ENCODE results near the gene CERT1.

Gene CERT1

GRCh38 chr5:75472973-75473372 is 38.5 kb downstream of the CERT1 start:
- DNase-seq (ENCODE audit: low read depth in 2 of 2) = no peak

GRCh38 chr5:75471193-75471592 is 40.2 kb downstream of the CERT1 start:
- no peak for DNase-seq (ENCODE audit: low read depth in 2 of 2)

DNA sequence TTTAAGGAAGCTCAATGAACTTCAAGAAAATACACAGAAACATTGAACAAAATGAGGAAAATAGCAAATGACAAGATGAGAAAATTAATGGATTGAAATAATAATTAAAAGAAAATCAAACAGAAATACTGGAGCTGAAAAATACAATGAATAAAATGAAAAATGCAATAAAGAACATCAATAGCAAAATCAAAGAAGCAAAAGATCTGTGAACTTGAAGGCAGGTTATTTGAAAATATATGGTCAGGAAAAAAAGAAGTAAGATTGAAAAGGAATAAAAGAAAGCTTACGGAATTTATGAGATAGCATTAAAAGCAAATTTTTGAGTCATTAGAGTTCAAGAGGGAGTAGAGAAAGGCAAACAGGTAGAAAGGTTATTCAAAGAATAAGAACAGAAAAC is 42.4 kb downstream of the CERT1 start:
- DNase-seq (ENCODE audit: low read depth in 2 of 2) = no peak

GRCh38 chr5:75468593-75468992 is 42.8 kb downstream of the CERT1 start:
- no peak for DNase-seq (ENCODE audit: low read depth in 2 of 2)

GRCh38 chr5:75466006-75466716 is 45.3 kb downstream of the CERT1 start:
- DNase-seq (ENCODE audit: low read depth in 2 of 2) = no peak

- DNase-seq (ENCODE audit: low read depth in 2 of 2) = no peak
Observed at GRCh38 chr5:75465480-75465879, 45.9 kb downstream of the CERT1 start.

DNA sequence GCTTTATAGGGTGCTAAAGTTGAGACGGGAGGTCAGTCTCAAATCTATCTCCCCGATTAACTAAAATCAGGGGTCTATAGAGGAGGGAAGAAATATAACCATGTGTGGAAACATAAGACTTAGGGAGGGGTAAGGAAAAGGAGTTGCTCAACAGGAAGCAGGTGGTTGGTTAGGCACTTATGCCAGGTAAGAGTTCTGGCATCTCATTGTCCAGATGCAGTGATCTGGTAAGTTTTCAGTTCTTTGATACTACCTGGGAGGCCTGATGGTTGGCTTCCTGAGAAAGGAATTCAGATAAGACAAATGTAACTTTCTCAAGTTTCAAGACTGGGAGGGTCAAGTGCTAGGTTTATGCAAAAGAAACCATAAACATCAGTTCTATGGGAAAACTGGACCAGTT is 47.7 kb downstream of the CERT1 start:
- DNase-seq (ENCODE audit: low read depth in 2 of 2) = no peak

GRCh38 chr5:75461679-75462078 is 49.8 kb downstream of the CERT1 start:
- no peak for DNase-seq (ENCODE audit: low read depth in 2 of 2)

DNA sequence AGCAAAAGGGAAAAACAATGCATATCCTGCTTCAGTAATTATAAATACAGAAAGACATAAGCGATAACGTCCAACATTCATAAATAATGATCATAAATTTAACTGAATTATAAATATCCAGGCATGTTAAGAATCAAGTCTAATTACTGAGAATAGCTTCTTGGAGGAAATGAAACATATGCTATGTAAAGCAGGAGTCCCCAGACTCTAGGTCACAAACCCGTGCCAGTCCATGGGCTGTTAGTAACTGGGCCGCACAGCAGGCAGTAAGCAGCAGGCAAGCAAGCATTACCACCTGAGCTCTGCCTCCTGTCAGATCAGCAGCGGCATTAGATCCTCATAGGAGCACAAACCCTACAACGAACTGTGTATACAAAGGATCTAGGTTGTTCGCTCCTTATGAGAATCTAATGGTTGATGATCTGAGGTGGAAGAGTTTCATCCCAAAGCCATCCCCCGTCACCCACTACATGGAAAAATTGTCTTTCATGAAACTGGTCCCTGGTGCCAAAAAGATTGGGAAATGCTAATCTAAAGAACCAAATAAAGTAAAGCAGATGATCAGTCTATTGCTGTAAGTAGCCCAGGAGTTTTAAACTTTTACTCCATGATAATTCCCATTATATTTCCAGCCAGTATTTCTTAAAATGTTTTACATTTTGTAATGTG is 50.4 kb downstream of the CERT1 start:
- DNase-seq (ENCODE audit: low read depth in 2 of 2) = no peak

- DNase-seq (ENCODE audit: low read depth in 2 of 2) = no peak
Observed at GRCh38 chr5:75460532-75460931, 50.9 kb downstream of the CERT1 start.

GRCh38 chr5:75457691-75458090 is 53.7 kb downstream of the CERT1 start:
- no peak for DNase-seq (ENCODE audit: low read depth in 2 of 2)

GRCh38 chr5:75457161-75457560 is 54.3 kb downstream of the CERT1 start:
- no peak for DNase-seq (ENCODE audit: low read depth in 2 of 2)

DNA sequence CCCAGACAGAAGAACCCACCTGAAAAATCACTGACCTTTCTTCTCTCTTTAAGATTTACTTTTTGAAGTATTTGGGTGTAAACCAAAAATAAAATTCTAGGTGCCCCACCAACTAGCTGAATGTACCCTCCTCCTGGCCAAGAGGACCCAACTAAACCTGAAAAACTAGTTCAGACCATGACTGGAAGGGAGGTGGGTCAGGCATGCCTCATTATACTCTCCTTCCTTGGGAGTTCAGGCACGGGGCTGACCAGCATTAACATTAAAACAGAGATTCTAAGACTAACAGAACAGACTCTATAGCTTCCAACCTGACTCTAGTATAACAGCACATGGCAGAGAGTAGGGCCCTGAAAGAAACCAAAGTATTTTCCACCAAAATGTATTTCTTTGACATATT is 61.4 kb downstream of the CERT1 start:
- no peak for DNase-seq (ENCODE audit: low read depth in 2 of 2)

DNA sequence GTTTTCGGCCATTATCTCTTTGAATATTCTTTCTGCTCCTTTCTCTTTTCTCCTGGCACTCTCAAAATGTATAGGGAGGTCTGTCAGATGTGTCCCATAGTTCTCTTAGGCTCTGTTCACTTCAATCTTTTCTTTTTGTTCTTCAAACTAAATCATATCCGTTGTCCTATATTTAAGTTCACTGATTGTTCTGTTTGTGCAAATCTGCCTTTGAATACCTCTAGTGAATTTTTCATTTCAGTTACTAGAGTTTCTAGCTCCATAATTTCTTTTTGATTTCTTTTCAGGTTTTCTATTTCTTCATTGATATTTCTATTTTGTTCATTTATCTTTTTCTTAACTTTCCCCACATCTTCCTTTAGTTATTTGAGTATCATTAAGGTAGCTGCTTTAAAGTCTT is 65.4 kb downstream of the CERT1 start:
- DNase-seq (ENCODE audit: low read depth in 2 of 2) = no peak

GRCh38 chr5:75441560-75441959 is 69.9 kb downstream of the CERT1 start:
- DNase-seq (ENCODE audit: low read depth in 2 of 2) = no peak

GRCh38 chr5:75439276-75439675 is 72.2 kb downstream of the CERT1 start:
- DNase-seq (ENCODE audit: low read depth in 2 of 2) = no peak

GRCh38 chr5:75438722-75439121 is 72.7 kb downstream of the CERT1 start:
- no peak for DNase-seq (ENCODE audit: low read depth in 2 of 2)

DNA sequence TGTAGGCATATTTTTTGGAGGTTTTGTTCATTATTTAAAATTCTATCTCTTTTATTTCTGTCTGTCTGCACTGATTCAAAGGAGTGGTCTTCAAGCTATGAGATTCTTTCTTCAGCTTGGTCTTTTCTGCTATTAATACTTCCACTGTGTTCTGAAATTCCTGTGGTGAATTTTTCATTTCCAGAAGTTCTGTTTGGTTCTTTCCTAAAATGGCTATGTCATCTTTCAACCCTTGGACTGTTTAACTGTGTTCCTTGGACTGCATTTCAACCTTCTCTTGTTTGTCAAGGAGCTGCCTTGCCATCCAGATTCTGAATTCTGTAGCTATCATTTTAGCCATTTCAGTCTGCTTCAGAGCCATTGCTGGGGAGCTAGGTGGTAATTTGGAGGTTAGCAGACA is 76.3 kb downstream of the CERT1 start:
- no peak for DNase-seq (ENCODE audit: low read depth in 2 of 2)

DNA sequence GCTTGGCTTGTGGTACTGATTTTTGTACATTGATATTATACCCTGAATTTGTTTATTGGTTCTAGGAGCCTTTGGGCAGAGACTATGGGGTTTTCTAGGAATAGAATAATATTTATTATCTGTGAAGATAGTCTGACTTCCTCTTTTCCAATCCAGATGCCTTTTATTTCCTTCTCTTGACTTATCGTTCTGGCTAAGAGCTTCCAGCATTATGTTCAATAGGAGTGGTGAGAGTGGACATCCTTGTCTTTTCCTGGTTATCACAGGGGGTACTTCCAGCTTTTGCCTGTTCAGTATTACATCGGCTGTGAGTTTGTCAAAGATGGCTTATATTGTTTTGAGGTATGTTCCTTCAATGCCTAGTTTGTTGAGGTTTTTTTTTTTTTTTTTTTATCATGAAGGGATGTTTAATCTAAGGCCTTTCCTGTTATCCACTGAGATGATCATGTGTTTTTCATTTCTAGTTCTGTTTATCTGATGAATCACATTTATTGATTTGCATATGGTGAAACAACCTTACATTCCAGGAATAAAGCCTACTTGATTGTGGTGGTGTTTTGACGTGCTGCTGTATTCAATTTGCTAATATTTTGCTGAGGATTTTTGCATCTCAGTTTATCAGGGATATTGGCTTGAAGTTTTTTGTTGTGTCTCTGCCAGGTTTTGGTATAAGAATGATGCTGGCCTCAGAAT is 77.5 kb downstream of the CERT1 start:
- DNase-seq (ENCODE audit: low read depth in 2 of 2) = no peak

- no peak for DNase-seq (ENCODE audit: low read depth in 2 of 2)
Observed at GRCh38 chr5:75414241-75414640, 97.2 kb downstream of the CERT1 start.

DNA sequence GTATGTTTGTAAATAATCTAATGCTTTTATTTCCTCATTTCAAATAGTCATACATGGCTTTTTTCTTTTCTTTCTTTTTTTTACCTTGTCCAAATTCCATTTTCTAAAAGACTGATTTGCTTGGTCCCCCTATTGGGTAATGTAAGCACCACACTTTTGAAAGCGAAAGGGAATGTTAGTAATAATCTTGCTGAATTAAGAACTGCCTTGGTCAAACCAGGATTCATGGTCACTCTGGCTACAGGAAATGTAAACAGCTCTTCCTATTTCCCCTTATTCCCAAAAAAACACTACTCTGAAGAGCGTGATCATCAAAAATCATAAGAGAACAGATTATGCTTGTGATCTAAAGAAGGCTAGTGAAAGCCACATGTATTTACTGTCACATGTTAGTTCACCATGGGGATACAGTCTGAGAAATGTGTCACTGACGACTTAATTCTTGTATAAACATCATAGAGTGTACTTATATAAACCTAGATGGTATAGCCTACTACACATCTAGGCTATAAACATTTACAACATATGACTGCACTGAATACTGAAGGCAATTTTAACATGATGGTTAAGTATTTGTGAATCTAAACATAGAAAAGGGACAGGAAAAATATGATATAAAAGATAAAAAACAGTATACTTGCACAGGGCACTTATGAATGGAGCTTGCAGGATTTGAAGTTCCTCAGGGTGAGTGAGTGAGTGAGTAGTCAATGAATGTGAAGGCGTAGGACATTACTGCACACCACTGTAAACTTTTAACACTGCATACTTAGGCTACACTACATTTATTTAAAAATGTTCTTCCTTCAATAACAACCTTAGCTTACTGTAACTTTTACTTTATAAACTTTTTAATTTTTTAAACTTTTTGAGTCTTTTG is 99.1 kb downstream of the CERT1 start:
- DNase-seq (ENCODE audit: low read depth in 2 of 2) = no peak

GRCh38 chr5:75405296-75405695 is 106.1 kb downstream of the CERT1 start:
- DNase-seq (ENCODE audit: low read depth in 2 of 2) = no peak

All from stimulated activated CD4-positive, alpha-beta T cell treated with anti-CD3 and anti-CD28 coated beads, Interleukin-1b, Interleukin-23, amount 100 ng/mL, for 1 hour (primary cell).